ENCODE measurements around the gene ACSL6. TPM values are rescaled to one million over a fixed set of nuclear protein-coding genes. Genes with fewer than 3 reads are reported as not detected.

Gene ACSL6, protein sequence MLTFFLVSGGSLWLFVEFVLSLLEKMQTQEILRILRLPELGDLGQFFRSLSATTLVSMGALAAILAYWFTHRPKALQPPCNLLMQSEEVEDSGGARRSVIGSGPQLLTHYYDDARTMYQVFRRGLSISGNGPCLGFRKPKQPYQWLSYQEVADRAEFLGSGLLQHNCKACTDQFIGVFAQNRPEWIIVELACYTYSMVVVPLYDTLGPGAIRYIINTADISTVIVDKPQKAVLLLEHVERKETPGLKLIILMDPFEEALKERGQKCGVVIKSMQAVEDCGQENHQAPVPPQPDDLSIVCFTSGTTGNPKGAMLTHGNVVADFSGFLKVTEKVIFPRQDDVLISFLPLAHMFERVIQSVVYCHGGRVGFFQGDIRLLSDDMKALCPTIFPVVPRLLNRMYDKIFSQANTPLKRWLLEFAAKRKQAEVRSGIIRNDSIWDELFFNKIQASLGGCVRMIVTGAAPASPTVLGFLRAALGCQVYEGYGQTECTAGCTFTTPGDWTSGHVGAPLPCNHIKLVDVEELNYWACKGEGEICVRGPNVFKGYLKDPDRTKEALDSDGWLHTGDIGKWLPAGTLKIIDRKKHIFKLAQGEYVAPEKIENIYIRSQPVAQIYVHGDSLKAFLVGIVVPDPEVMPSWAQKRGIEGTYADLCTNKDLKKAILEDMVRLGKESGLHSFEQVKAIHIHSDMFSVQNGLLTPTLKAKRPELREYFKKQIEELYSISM
- total RNA-seq: under 0.01 TPM in 1 of 2 replicates, not detected in the other

GRCh38 chr5:132011622-132012343 is at the start of gene ACSL6:
Gene ACSL6 (minus strand): TSS chr5:132011658. CDS start chr5:132011553, 105 bp downstream.

DNA sequence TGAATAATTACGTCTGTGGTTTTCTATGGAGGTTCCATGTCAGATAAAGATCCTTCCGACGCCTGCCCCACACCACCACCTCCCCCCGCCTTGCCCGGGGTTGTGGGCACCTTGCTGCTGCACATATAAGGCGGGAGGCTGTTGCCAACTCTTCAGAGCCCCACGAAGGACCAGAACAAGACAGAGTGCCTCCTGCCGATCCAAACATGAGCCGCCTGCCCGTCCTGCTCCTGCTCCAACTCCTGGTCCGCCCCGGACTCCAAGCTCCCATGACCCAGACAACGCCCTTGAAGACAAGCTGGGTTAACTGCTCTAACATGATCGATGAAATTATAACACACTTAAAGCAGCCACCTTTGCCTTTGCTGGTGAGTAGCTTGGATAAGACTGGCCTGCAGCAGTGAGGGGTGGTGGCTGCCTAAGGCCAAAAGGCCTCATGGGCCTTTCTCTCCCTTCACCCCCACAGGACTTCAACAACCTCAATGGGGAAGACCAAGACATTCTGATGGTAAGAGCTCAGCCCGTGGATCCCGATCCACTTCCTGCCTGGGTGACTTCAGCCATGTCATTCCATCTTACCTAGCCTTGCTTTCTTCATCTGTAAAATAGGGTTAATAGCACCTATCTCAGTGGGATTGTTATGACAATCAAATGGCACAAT is 49.2 kb upstream of the ACSL6 start, which contains the start of gene IL3:
Gene IL3 (plus strand): TSS at position 155 of the 661 bp plus-strand sequence. CDS start 52 bp downstream, at position 207.

GRCh38 chr5:131945551-131946168 is 65.8 kb downstream of the ACSL6 start, which contains the start of gene MEIKIN:
Gene MEIKIN (minus strand): TSS chr5:131945663. CDS start chr5:131945505, 158 bp downstream.

Other genes starting within 250 kb of the ACSL6 start
- 57.6 and 61.7 TPM in 2 replicates for gene FNIP1, start 214.6 kb downstream of the ACSL6 start, total RNA-seq
- gene MEIKIN, start 66.0 kb downstream of the ACSL6 start, total RNA-seq: not detected in 2 replicates
- gene IL3, start 49.0 kb upstream of the ACSL6 start, total RNA-seq: not detected in 2 replicates
- gene CSF2, start 62.1 kb upstream of the ACSL6 start, total RNA-seq: 1.2 TPM in 1 of 2 replicates, not detected in the other
- 756 and 933 TPM in 2 replicates for gene P4HA2, start 216.2 kb upstream of the ACSL6 start, total RNA-seq
- gene PDLIM4, start 246.0 kb upstream of the ACSL6 start, total RNA-seq: 95.6 and 133 TPM in 2 replicates

Measured in smooth muscle cell of the umbilical artery (primary cell).